Right cardiac atrium (tissue), 5 donors: ENCODE data around the gene AHR. TPM values are rescaled to one million over a fixed set of nuclear protein-coding genes. Genes with fewer than 3 reads are reported as not detected.
"Not testable (repeated sequence)": the region's sequence is repeated elsewhere in the genome, so short reads cannot be mapped to it uniquely, and the experiment has no call there.

ENCODE experiments used
- ATAC-seq, 2 donors: fragments of 200-7000 bp; cut with Tn5 transposase; one replicate each; pipeline versions ENCODE4 v1.8.0 to v1.9.1; 2020; ENCODE audit warnings: moderate library complexity in 2 of 2, mild to moderate bottlenecking in 1 of 2
- DNase-seq, 3 donors: peaks; one replicate each; pipeline ENCODE4 v3.0.0-alpha.2; 2020
- H3K27ac ChIP-seq: one replicate; pipeline ENCODE4 v1.5.1; 2013; ENCODE audit warnings: mild to moderate bottlenecking, low read length, control low read depth, moderate library complexity
- H3K27me3 ChIP-seq: one replicate; pipeline ENCODE4 v1.6.1; 2013; ENCODE audit not compliant: control insufficient read depth, insufficient read depth
- H3K4me1 ChIP-seq: one replicate; pipeline ENCODE4 v1.6.1; 2013; ENCODE audit warnings: low read length; ENCODE audit not compliant: control insufficient read depth, insufficient read depth
- H3K4me3 ChIP-seq: one replicate; pipeline ENCODE4 v1.5.1; 2013; ENCODE audit warnings: low read length, control low read depth
- H3K9me3 ChIP-seq: one replicate; pipeline ENCODE4 v1.6.1; 2013; ENCODE audit warnings: low read length; ENCODE audit not compliant: control insufficient read depth
- WGBS: extraction: QIAGEN DNeasy Blood & Tissue Kit; methylation state at CpG from one replicate; pipeline ENCODE4 v1.1.7; 2013; 5-methylcytosine and 5-hydroxymethylcytosine counted together
- intact Hi-C, 4 donors: fragments of 100-400 bp; cut with DNase I; formaldehyde crosslinking; loops; one replicate each; pipeline versions ENCODE4 v1.11.0 to v1.14.0; 2022 to 2023
- polyA plus RNA-seq: library from polyadenylated mRNA; stranded (reverse); fragments of 200-250 nt; gene quantifications from one replicate; pipeline ENCODE4 v1.2.3, GENCODE V29; 2013
- total RNA-seq, 4 donors: library from RNA; stranded (reverse); fragmentation: NEBNext Ultra II Directional; extraction: Animal tissue kit (Norgen Biotek cat#: 25700); gene quantifications; one replicate each; pipeline ENCODE4 v1.2.1, GENCODE V29; 2021
- donor health status: healthy with polysubstance abuse.
- donor health status: DM: no; HTN: yes; CAD: no.
- donor health status: DM: no; HTN: no; CAD: no.
- donor health status: DM: no; HTN: yes; CAD: no; lungs with severe emphysema.
- donor health status: DM: yes; HTN: yes; CAD: no.

AHR gene
- total and polyA plus RNA-seq, 5 donors = 7.6 to 30.3 (median 26.5) TPM

DNA sequence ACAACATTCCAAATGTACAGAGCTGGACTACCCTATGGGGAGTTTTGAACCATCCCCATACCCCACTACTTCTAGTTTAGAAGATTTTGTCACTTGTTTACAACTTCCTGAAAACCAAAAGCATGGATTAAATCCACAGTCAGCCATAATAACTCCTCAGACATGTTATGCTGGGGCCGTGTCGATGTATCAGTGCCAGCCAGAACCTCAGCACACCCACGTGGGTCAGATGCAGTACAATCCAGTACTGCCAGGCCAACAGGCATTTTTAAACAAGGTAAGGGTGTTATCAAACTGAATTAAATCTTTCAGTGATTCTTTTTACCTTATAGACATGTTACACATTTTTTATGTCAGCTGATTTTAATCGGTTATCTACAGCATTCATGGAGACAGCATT is 41.5 kb downstream of the AHR start:
- intact Hi-C loops = no loop called here
- Histone ChIP-seq H3K27me3 (no peaks in the 10 kb centered on the region), H3K9me3 (no peaks in the 10 kb centered on the region), H3K27ac (no peak overlapping the region), H3K4me1 (peaks cover 2% of the 10 kb centered on the region), H3K4me3 (no peak overlapping the region)
- ATAC-seq = no peak
- 77% methylated on average over 4 of the region's 4 CpGs for WGBS
- no peak for DNase-seq

DNA sequence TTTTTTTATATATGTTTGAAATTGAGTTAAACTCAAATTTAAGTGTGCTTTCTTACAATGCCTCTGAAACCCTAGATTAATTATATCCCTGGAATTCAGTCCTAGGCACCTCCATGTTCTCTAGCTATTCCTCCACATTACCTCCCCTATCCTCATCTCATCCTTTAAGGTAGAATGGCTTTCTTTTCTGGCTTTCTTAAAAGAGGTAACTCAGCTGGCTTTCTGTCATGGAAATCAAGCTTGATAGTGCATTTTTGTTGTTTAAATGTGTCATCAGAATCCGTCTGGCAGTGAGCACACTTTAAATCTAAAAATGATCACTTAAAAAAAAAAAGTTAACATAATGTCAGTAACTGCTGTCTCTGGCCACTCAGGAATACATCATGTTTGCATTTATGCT is 42.2 kb downstream of the AHR start:
- WGBS = 32% methylated on average over 1 of the region's 1 CpG
- Histone ChIP-seq H3K9me3 (no peaks in the 10 kb centered on the region), H3K4me1 (peaks cover 2% of the 10 kb centered on the region), H3K4me3 (no peak overlapping the region), H3K27ac (no peak overlapping the region), H3K27me3 (no peaks in the 10 kb centered on the region)
- intact Hi-C loops = no loop called here
- DNase-seq = no peak
- no peak for ATAC-seq

DNA sequence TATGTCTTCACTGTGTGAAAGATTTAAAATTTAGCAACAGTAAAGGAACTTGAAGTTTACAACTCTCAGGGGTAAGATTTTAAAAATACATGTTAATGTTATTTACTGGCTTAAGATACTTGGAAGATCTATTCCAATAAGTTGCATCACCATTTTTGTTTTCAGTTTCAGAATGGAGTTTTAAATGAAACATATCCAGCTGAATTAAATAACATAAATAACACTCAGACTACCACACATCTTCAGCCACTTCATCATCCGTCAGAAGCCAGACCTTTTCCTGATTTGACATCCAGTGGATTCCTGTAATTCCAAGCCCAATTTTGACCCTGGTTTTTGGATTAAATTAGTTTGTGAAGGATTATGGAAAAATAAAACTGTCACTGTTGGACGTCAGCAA is 44.3 kb downstream of the AHR start:
- no peak for ATAC-seq
- Histone ChIP-seq H3K4me3 (no peak overlapping the region), H3K27ac (no peak overlapping the region), H3K27me3 (no peaks in the 10 kb centered on the region), H3K4me1 (peaks cover 2% of the 10 kb centered on the region), H3K9me3 (no peaks in the 10 kb centered on the region)
- intact Hi-C loops = no loop called here
- DNase-seq = no peak
- WGBS = 42% methylated on average over 2 of the region's 2 CpGs

GRCh38 chr7:17347401-17347800 is 48.9 kb downstream of the AHR start:
- Histone ChIP-seq H3K27me3 (no peaks in the 10 kb centered on the region), H3K9me3 (no peaks in the 10 kb centered on the region), H3K4me1 (no peaks in the 10 kb centered on the region), H3K27ac (no peak overlapping the region), H3K4me3 (no peak overlapping the region)
- DNase-seq (no peak), ATAC-seq (no peak)
- intact Hi-C loops = no loop called here

GRCh38 chr7:17348932-17349331 is 50.5 kb downstream of the AHR start:
- intact Hi-C loops, H3K9me3 ChIP-seq: not testable (repeated sequence)

DNA sequence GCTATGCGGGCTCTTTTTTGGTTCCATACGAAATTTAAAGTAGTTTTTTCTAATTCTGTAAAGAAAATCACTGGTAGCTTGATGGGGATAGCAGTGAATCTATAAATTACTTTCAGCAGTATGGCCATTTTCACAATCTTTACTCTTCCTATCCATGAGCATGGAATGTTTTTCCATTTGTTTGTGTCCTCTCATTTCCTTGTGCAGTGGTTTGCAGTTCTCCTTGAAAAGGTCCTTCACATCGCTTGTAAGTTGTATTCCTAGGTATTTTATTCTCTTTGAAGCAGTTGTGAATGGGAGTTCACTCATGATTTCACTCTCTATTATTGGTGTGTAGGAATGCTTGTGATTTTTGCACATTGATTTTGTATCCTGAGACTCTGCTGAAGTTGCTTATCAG is 51.9 kb downstream of the AHR start:
- H3K4me3 ChIP-seq, H3K27me3 ChIP-seq, H3K27ac ChIP-seq, H3K4me1 ChIP-seq, DNase-seq, ATAC-seq, H3K9me3 ChIP-seq, intact Hi-C loops: not testable (repeated sequence)
- WGBS = 97% methylated on average over 3 of the region's 3 CpGs

More at GRCh38 chr7:17348932-17349331, 50.5 kb downstream of the AHR start:
- H3K27me3 ChIP-seq, DNase-seq, H3K27ac ChIP-seq, H3K4me3 ChIP-seq, ATAC-seq, H3K4me1 ChIP-seq: not testable (repeated sequence)
- WGBS = 89% methylated on average over 1 of the region's 1 CpG

DNA sequence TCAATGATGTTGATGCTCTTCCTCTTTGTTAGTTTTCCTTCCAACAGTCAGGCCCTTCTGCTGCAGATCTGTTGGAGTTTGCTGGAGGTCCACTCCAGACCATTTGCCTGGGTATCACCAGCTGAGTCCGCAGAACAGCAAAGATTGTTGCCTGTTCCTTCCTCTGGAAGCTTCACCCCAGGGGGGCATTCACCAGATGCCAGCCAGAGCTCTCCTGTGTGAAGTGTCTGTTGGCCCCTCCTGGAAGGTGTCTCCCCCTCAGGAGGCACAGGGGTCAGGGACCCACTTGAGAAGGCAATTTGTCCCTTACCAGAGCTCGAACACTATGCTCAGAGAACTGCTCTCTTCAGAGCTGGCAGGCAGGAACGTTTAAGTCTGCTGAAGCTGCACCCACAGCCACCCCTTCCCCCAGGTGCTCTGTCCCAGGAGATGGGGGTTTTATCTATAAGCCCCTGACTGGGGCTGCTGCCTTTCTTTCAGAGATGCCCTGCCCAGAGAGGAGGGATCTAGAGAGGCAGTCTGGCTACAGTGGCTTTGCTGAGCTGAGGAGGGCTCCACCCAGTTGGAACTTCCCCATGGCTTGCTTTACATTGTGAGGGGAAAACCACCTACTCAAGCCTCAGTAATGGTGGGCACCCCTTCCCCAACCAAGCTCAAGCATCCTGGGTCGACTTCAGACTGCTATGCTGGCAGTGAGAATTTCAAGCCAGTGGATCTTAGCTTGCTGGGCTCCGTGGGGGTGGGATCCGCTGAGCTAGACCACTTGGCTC is 55.4 kb downstream of the AHR start:
- H3K4me3 ChIP-seq, ATAC-seq, DNase-seq, intact Hi-C loops, H3K27ac ChIP-seq, H3K4me1 ChIP-seq, H3K27me3 ChIP-seq, H3K9me3 ChIP-seq: not testable (repeated sequence)
- 83% methylated on average over 6 of the region's 6 CpGs for WGBS

GRCh38 chr7:17354473-17354872 is 56.0 kb downstream of the AHR start:
- DNase-seq (no peak), ATAC-seq (no peak)
- no peaks in the 10 kb centered on the region for H3K27me3 ChIP-seq
- H3K9me3 ChIP-seq = no peaks in the 10 kb centered on the region
- 91% methylated on average over 6 of the region's 6 CpGs for WGBS
- no peak overlapping the region for H3K27ac ChIP-seq
- H3K4me3 ChIP-seq = no peak overlapping the region
- H3K4me1 ChIP-seq = no peaks in the 10 kb centered on the region
- intact Hi-C loops = no loop called here

DNA sequence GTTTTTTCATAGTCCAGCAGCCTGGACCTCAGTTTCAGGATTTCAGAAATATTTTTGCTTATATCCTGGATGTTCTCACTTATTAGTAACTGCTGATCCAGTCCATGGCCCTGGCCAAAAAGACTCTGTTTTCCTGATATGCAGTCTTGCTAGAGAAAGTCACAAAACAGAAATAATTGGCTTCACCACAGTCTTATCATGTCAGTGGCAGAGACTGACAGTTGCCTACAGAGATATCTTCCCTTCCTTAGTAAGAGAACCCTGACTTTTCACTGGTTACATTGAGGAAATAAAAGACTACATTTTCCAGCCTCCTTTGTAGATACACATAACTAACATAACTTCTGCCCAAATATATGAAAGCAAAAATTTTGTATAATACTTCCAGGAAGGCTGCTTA is 56.6 kb downstream of the AHR start:
- intact Hi-C loops = no loop called here
- ATAC-seq = no peak
- Histone ChIP-seq H3K27me3 (no peaks in the 10 kb centered on the region), H3K27ac (no peak overlapping the region), H3K4me3 (no peak overlapping the region), H3K4me1 (no peaks in the 10 kb centered on the region), H3K9me3 (no peaks in the 10 kb centered on the region)
- DNase-seq = no peak

GRCh38 chr7:17357952-17358351 is 59.5 kb downstream of the AHR start:
- Histone ChIP-seq H3K27ac (no peak overlapping the region), H3K9me3 (no peaks in the 10 kb centered on the region), H3K4me1 (no peaks in the 10 kb centered on the region), H3K4me3 (no peak overlapping the region), H3K27me3 (no peaks in the 10 kb centered on the region)
- intact Hi-C loops = no loop called here
- WGBS = 97% methylated on average over 2 of the region's 2 CpGs
- DNase-seq (no peak), ATAC-seq (no peak)

DNA sequence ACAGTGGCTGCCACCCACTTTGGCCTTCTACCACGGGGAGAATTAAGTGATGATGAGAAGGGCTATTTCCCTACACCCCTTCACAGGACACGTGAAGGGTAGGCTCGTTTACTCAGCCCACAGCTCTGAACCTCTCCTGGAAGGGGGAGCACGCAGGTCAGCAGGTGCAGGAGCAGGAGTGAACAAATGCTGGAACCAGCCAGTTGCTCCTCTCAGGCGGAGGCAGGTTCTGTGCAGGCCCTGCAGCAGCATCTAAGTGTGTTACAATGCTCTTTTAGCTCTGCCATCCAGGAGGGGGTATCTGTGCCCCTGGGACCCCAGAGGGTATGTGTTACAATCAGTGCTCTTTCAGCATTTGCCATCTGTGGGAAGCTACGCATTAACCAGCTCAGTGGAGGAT is 61.2 kb downstream of the AHR start:
- Histone ChIP-seq H3K9me3 (no peaks in the 10 kb centered on the region), H3K4me1 (no peaks in the 10 kb centered on the region), H3K27ac (no peak overlapping the region), H3K27me3 (no peaks in the 10 kb centered on the region), H3K4me3 (no peak overlapping the region)
- intact Hi-C loops = no loop called here
- no peak for ATAC-seq
- DNase-seq = no peak
- 94% methylated on average over 6 of the region's 6 CpGs for WGBS
